ENCODE results near the gene POC1A. TPM values are rescaled to one million over a fixed set of nuclear protein-coding genes. Genes with fewer than 3 reads are reported as not detected.

Gene POC1A
- total RNA-seq, 1 donor from 2014 or later = 1.2 TPM

DNA sequence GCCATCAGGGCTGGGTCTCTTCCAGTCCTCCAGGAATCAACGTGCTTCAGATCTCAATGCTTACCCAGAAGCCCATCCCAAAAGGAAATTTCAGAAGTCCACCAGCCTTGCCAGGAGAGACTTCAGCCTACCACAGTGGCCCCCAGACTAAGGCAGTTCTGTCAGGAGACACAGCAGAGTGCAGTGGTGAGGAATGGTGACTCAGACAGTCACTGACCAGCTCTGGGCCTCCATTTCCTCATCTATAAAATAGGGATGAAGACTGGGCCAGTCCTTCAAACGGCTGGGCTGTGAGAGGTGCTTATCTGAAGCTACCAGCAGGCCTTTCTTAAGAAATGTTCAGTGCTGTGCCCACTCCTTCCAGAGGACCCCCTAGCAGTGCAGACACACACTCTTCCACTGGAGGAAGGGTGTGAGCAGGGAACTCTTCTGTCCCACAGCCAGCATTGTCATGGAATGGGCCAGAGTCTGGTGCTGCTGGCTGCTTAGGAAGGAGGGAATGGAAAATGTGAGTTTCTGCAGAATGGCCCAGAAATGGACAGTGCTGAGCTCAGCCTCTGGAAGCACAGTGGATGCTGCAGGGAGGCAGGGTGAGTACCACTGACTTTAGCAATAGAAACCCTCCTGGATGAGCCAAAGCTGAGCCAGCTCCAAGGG, 56.2 kb downstream of the POC1A start:
- Histone ChIP-seq H3K27ac (replicated peaks) (no peak overlapping the region), H3K4me3 (no peak overlapping the region), H3K9me3 (replicated peaks) (peaks cover 18% of the 10 kb centered on the region), H3K4me1 (peaks cover 7% of the 10 kb centered on the region), H3K27me3 (ENCODE audit: low read depth) (no peaks in the 10 kb centered on the region), H3K36me3 (no peaks in the 10 kb centered on the region)
- no peak for DNase-seq
- TF ChIP-seq CTCF (IDR thresholded peaks at IDR 0.05; ENCODE audit: borderline replicate concordance) = no peak
- intact Hi-C loops (cut with micrococcal nuclease) = no loop called here

DNA sequence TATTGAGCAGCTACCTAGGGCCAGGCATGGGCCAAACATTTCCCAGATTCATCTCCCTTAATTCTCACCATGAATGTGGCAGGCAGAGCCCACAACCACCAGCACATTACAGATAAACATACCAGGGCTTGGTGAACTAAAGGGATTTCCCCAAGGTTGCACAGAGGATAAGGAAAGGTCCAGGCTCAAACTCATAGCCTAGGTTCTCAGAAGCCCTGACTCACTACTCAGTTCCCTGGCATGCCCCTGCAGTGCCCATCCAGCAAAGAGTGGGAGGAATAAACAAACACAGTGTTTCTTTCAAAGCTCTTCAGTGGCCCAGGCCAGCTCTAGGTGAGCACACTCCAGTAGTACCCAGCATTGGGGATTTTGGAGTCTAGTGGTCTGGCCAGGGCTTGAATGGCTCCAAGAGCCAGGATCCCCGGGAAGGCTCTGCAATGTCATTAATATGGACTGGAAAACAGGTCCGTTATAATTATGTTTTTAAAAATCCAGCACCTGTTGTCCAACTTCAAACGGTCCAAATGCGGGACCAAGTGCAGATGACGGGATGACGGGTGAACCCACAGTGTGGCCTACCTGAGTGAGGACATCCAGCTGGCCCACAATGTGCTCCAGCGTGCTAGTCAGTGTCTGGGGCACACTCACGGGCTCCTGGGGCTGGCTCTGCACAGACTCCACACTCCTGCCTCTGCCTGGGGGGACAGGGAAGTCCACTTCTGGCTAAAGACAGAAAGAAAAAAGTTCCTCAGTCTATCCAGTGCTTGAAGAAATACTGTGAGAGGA, 58.0 kb downstream of the POC1A start:
- TF ChIP-seq CTCF (IDR thresholded peaks at IDR 0.05; ENCODE audit: borderline replicate concordance) = no peak
- H3K4me1 ChIP-seq = peaks cover 18% of the 10 kb centered on the region
- DNase-seq = no peak
- intact Hi-C loops (cut with micrococcal nuclease) = no loop called here
- H3K36me3 ChIP-seq = no peaks in the 10 kb centered on the region
- no peak overlapping the region for H3K4me3 ChIP-seq
- no peaks in the 10 kb centered on the region for H3K27me3 ChIP-seq (ENCODE audit: low read depth)
- no peak overlapping the region for H3K27ac ChIP-seq (replicated peaks)
- H3K9me3 ChIP-seq (replicated peaks) = peaks cover 8% of the 10 kb centered on the region

DNA sequence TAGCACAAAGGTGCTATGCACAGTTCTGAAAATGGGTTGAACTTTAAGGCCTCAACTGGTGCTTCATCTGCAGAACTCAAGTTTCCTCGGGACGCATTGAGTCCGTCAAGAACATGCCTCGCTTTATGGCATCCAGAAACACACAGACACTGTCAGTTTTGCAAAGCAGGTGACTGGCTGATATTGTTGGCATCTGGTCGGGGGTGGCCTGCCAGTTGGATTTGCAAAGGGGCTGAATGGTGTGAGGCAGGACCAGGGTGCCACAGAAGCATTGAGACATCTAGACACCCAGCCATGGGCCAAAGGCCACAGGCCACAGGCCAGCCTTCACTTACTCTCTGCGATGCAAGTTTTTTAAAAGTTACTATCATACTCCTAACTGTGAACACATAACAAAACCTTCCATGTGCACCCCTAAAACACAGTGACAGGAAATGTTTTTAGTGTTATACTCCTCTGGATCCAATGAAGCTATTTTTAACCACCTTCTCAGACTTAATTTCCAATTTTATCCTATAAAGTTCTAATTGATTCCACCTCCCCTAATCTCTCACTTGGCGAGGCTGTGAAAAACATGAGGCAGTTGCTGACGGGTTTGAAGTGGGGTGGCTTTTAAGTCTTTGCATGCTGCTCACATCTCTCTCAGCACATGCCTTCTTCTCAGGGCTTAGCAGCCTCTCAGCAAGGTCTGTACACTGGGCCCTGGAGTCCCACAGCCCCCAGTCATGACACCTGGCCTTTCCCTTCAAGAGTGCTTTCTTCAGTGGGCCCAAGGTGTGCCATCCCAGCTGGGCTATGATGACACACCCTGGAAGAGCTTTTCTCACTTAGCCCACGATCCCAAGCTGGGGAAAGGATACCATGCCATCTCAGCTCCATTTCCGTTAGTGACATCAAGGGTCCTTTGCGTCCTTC, 59.4 kb downstream of the POC1A start:
- no peak for TF ChIP-seq CTCF (IDR thresholded peaks at IDR 0.05; ENCODE audit: borderline replicate concordance)
- Histone ChIP-seq H3K27me3 (ENCODE audit: low read depth) (no peaks in the 10 kb centered on the region), H3K9me3 (replicated peaks) (no peaks in the 10 kb centered on the region), H3K27ac (replicated peaks) (no peak overlapping the region), H3K4me1 (peaks cover 31% of the 10 kb centered on the region), H3K36me3 (no peaks in the 10 kb centered on the region), H3K4me3 (no peak overlapping the region)
- DNase-seq = no peak
- intact Hi-C loops (cut with micrococcal nuclease) = no loop called here

DNA sequence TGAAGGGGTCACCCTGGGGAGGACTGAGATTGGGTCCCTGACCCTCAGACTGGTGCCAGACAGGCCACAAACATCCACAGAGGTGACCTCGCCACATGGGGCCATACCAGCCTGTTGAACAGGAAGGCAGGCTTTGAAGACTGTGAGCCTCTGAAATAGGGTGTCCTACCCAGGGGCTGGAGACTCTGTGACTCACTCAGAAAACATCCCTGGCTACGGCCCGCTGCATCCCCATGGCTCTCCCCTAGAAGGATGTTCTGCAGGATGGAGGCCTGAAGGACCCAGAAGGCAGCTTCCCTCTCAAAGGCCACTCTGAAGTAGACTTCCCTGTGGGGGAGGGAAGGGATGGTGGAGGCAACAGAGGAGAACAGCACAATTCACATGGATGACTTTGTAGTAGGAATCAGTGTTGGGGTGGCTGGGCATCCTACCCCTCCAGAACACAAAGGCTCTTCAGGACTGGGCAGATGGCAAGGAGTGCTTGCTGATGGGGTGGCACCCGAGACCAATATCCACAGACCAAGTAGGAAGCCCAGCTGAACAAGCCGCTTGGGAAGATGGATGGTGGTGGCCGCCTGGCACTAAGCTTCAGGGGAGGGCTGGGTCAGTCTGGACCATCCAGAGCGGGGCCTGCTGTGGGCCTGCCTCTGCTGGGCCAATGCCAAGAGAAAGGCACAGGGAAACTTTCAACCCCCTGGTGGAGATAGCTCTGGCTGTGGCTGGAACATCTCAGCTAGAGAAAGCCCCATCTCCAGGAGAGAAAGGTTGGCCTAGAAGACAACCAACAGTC, 60.3 kb downstream of the POC1A start:
- TF ChIP-seq CTCF (IDR thresholded peaks at IDR 0.05; ENCODE audit: borderline replicate concordance) = no peak
- no peaks in the 10 kb centered on the region for H3K9me3 ChIP-seq (replicated peaks)
- no peaks in the 10 kb centered on the region for H3K27me3 ChIP-seq (ENCODE audit: low read depth)
- H3K27ac ChIP-seq (replicated peaks) = no peak overlapping the region
- no peak for DNase-seq
- intact Hi-C loops (cut with micrococcal nuclease) = no loop called here
- H3K4me1 ChIP-seq = peaks cover 40% of the 10 kb centered on the region
- no peak overlapping the region for H3K4me3 ChIP-seq
- H3K36me3 ChIP-seq = no peaks in the 10 kb centered on the region

DNA sequence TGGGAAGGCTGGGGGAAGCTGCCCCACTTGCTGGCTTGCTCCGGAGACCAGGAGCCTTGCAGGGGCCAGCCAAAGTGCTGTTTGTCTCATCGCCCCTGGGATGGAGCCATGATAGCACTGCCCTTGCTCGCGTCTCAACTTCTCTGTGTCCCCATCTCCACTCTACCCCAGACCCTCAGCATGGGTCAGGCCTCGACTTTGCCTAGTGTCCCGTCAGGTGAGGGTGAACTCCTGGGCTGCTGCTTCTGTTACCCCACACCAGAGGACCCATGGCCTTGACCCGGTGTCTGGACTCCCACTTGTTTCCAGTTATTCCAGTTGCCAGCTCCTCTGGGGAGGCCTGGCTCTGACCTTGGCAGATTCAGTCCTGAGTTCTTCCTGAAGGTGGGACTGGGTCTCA, 61.3 kb downstream of the POC1A start:
- Histone ChIP-seq H3K27ac (replicated peaks) (no peak overlapping the region), H3K27me3 (ENCODE audit: low read depth) (no peaks in the 10 kb centered on the region), H3K9me3 (replicated peaks) (no peaks in the 10 kb centered on the region), H3K4me1 (peaks cover 50% of the 10 kb centered on the region), H3K4me3 (no peak overlapping the region), H3K36me3 (no peaks in the 10 kb centered on the region)
- intact Hi-C loops (cut with micrococcal nuclease) = no loop called here
- no peak for TF ChIP-seq CTCF (IDR thresholded peaks at IDR 0.05; ENCODE audit: borderline replicate concordance)
- peak; percentile 1 for DNase-seq

Data from left ventricle myocardium inferior (tissue), 1 donor.